Ascending aorta (tissue), 2 donors: ENCODE results near the gene GJA1. TPM values are rescaled to one million over a fixed set of nuclear protein-coding genes. Genes with fewer than 3 reads are reported as not detected.
A peak's percentile ranks its signal among the peaks of the same experiment; 100 is the strongest.

Source experiments
- DNase-seq, 2 donors: peaks; one replicate each; pipeline ENCODE4 v3.0.0-alpha.2; 2019; ENCODE audit warnings: low spot score in 2 of 2
- H3K27ac ChIP-seq, 2 donors: fragments of 200-600 bp; sonication (generic); one replicate each; pipeline ENCODE4 v1.5.1; 2016 to 2017; ENCODE audit warnings: mild to moderate bottlenecking in 1 of 2
- H3K27me3 ChIP-seq: fragments of 200-600 bp; sonication (generic); one replicate; pipeline ENCODE4 v1.5.1; 2017
- H3K36me3 ChIP-seq, 2 donors: fragments of 200-600 bp; sonication (generic); one replicate each; pipeline ENCODE4 v1.5.1; 2016
- H3K4me1 ChIP-seq, 2 donors: fragments of 200-600 bp; sonication (generic); one replicate each; pipeline ENCODE4 v1.5.1; 2016 to 2017; ENCODE audit warnings: mild to moderate bottlenecking in 1 of 2
- H3K4me3 ChIP-seq, 2 donors: fragments of 200-600 bp; sonication (generic); one replicate each; pipeline ENCODE4 v1.5.1; 2016 to 2017; ENCODE audit warnings: mild to moderate bottlenecking in 1 of 2
- H3K9me3 ChIP-seq, 2 donors: fragments of 200-600 bp; sonication (generic); one replicate each; pipeline ENCODE4 v1.5.1; 2016
- intact Hi-C: fragments of 100-400 bp; cut with DNase I; formaldehyde crosslinking; loops from one replicate; pipeline ENCODE4 v1.15.1; 2023
- total RNA-seq: library from RNA; depleted of rRNA; stranded (reverse); fragments of >200 nt; gene quantifications from one replicate; pipeline ENCODE4 v1.1.0, GENCODE V29; 2016
- TF ChIP-seq, protein P1 (sequence below), 3 experiments: fragments of 200-600 bp in 2 of 3; fragments of 450-650 bp in 1 of 3; sonication (generic) in 2 of 3; IDR thresholded peaks; one replicate each; pipeline ENCODE4 v1.5.1; 2016 to 2019; ENCODE audit warnings: antibody characterized with exemption in 3 of 3, mild to moderate bottlenecking in 1 of 3, moderate library complexity in 1 of 3

GJA1 gene
- total RNA-seq, 1 donor from 2014 or later: 85.0 TPM

DNA sequence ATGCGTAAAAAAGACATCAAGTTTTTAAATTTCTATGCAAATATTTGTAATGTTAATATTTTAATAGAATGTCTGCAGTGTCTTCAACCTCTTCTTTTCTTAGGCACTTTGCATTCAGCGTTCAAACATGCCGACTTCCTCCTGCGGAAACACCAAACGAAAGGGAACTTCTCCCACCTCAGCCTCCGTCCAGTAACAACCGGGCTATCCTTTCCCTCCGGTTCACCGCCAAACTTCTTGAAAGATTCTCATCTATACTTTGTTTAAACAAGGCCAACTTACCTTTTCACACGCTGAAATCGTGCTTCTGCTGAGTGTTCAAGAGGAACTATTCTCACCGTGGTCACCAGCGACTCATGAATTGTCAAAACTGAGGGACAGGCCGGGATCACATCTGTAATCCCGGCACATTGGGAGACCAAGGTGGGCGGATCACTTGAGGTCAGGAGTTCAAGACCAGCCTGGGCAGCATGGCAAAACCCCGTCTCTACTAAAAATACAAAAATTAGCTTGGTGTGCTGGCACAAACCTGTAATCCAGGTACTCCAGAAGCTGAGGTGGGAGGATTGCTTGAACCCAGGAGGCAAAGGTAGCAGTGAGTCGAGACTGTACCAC, 44.8 kb downstream of the GJA1 start:
- Histone ChIP-seq H3K27me3 (no peaks in the 10 kb centered on the region), H3K9me3 (no peaks in the 10 kb centered on the region), H3K4me3 (no peak overlapping the region), H3K36me3 (no peaks in the 10 kb centered on the region), H3K4me1 (no peaks in the 10 kb centered on the region), H3K27ac (no peak overlapping the region)
- intact Hi-C loops: no loop called here
- TF ChIP-seq, protein P1, sequence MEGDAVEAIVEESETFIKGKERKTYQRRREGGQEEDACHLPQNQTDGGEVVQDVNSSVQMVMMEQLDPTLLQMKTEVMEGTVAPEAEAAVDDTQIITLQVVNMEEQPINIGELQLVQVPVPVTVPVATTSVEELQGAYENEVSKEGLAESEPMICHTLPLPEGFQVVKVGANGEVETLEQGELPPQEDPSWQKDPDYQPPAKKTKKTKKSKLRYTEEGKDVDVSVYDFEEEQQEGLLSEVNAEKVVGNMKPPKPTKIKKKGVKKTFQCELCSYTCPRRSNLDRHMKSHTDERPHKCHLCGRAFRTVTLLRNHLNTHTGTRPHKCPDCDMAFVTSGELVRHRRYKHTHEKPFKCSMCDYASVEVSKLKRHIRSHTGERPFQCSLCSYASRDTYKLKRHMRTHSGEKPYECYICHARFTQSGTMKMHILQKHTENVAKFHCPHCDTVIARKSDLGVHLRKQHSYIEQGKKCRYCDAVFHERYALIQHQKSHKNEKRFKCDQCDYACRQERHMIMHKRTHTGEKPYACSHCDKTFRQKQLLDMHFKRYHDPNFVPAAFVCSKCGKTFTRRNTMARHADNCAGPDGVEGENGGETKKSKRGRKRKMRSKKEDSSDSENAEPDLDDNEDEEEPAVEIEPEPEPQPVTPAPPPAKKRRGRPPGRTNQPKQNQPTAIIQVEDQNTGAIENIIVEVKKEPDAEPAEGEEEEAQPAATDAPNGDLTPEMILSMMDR (IDR thresholded peaks at IDR 0.05): no peak
- no peak for DNase-seq

DNA sequence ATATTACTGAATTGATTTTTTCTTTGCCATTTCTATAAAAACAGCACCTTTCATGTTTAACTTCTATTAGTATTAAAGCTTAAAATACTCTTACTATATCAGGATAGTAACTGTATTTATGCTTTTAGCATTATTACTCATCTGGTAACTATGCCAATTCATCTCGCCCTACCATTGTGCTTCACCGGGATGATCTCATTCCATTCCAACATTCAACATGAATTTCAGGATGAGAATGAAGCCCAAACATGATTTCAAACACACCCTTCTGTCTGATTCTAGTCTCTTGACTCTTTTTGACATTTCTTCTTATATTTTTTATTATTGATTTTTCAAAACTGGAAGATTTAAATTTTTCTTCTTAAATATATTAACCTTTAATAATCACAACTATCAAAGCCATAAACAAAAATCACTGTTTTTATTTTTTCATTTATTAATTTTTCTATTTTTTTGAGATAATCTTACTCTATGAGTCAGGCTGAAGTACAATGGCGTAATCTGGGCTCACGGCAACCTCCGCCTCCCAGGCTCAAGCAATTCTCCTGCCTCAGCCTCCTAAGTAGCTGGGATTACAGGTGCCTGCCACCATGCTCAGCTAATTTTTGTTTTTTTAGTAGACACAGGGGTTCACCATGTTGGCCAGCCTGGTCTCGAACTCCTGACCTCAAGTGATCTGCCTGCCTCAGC, 46.7 kb downstream of the GJA1 start:
- TF ChIP-seq, protein P1 (IDR thresholded peaks at IDR 0.05): no peak
- H3K9me3 ChIP-seq: no peaks in the 10 kb centered on the region
- H3K4me3 ChIP-seq: no peak overlapping the region
- peaks cover 0 to 2% of the 10 kb centered on the region in 2 donors for H3K4me1 ChIP-seq
- H3K27me3 ChIP-seq: no peaks in the 10 kb centered on the region
- intact Hi-C loops: no loop called here
- no peak for DNase-seq
- no peaks in the 10 kb centered on the region for H3K36me3 ChIP-seq
- no peak overlapping the region for H3K27ac ChIP-seq

DNA sequence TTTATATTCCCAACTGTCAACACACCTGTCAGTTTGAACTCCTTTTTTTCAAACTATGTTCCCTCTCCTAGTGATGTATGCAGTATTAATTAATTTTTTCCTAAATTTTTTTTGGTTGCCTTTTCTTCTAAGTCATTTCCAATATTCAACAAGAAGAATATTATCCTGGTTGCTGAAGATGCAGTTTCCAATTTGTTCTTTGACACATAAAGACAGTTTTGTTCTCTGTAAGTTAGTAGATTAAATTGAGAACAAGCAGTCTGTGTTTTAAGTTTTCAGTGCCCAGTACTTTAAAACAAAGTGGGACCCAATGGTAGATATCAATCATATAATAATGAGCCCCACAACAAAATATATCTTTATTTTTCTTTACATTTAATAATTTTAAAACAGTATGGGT, 47.3 kb downstream of the GJA1 start:
- Histone ChIP-seq H3K27ac (no peak overlapping the region), H3K36me3 (no peaks in the 10 kb centered on the region), H3K4me1 (peaks cover 0 to 2% of the 10 kb centered on the region in 2 donors), H3K27me3 (no peaks in the 10 kb centered on the region), H3K4me3 (no peak overlapping the region), H3K9me3 (no peaks in the 10 kb centered on the region)
- intact Hi-C loops: no loop called here
- TF ChIP-seq, protein P1 (IDR thresholded peaks at IDR 0.05): no peak
- no peak for DNase-seq

DNA sequence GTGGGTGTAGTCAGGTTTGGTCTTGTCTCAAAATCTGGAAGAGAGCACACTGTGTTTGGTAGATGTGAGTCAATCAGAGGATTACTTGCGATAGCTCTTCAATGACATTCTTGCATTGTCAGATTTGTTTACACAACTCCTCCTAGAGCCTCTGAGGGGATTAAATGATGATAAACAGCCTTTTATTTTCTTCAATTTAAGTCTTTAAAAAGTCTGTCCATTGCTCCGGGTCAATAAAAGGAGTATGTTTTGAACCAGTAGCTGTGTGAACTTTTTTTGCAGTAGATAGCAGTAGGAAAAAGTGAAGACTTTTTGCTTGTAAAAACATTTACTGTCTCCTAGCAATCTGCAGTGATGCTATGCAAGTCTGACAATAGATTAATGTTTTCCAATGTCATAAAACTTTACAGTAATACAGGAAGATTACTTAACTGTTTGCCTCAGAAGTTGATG, 49.9 kb downstream of the GJA1 start:
- Histone ChIP-seq H3K27me3 (no peaks in the 10 kb centered on the region), H3K4me1 (peaks cover 0 to 2% of the 10 kb centered on the region in 2 donors), H3K36me3 (no peaks in the 10 kb centered on the region), H3K9me3 (no peaks in the 10 kb centered on the region), H3K27ac (no peak overlapping the region), H3K4me3 (no peak overlapping the region)
- intact Hi-C loops: no loop called here
- TF ChIP-seq, protein P1 (IDR thresholded peaks at IDR 0.05): no peak
- DNase-seq: no peak

DNA sequence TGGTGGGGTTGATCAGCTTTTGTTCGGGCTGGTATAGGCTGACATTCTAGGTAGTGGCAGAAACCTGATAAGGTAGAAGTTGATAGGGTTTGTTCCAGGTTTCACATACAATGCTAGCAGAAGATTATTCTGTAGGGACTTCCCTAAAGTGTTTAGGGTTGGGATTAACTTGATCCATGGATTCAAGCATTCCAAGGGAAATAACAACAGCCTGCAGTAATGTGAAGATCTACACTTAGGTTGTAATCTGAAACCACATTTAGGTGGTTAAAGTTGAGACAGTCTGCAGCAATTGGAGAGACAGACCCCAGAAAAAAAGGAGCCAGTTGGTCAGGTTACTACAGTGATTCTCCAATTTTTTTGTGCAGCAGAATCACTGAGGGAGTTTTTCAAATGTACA, 56.1 kb downstream of the GJA1 start:
- TF ChIP-seq, protein P1 (IDR thresholded peaks at IDR 0.05): no peak
- Histone ChIP-seq H3K27ac (peak overlapping the region; percentile 48 to 75), H3K4me3 (no peak overlapping the region), H3K4me1 (peaks cover 3 to 19% of the 10 kb centered on the region in 2 donors), H3K9me3 (no peaks in the 10 kb centered on the region), H3K36me3 (no peaks in the 10 kb centered on the region), H3K27me3 (no peaks in the 10 kb centered on the region)
- no peak for DNase-seq
- intact Hi-C loops: loop anchor here (5.0 kb wide), 1 partner anchor 56 kb away; no protein-coding TSS in a partner anchor
